NCI-H2081 (cell line): ENCODE measurements around the gene SYT10.
"Not testable (repeated sequence)": the region's sequence is repeated elsewhere in the genome, so short reads cannot be mapped to it uniquely, and the experiment has no call there.

ENCODE experiments used
- DNase-seq, 2 experiments: peaks; one replicate each; lab custom pipeline; 2025; lab: John Stamatoyannopoulos, UW

SYT10 gene

GRCh38 chr12:33439587-33440011, at the start of gene SYT10:
Gene SYT10, minus strand, starts transcription at chr12:33439819. Its CDS starts 297 bp downstream, at chr12:33439522.
- DNase-seq = no peak

- no peak for DNase-seq
Measured at GRCh38 chr12:33488036-33488435, 48.4 kb upstream of the SYT10 start.

- no peak for DNase-seq
Measured at GRCh38 chr12:33486058-33486457, 46.4 kb upstream of the SYT10 start.

- DNase-seq = no peak
Measured at GRCh38 chr12:33484161-33484560, 44.5 kb upstream of the SYT10 start.

GRCh38 chr12:33480366-33480765, 40.7 kb upstream of the SYT10 start:
- DNase-seq = no peak

- DNase-seq = no peak
Measured at GRCh38 chr12:33476058-33476457, 36.4 kb upstream of the SYT10 start.

- no peak for DNase-seq
Measured at GRCh38 chr12:33472299-33472698, 32.7 kb upstream of the SYT10 start.

GRCh38 chr12:33455096-33455495, 15.5 kb upstream of the SYT10 start:
- no peak for DNase-seq

GRCh38 chr12:33450480-33450879, 10.9 kb upstream of the SYT10 start:
- no peak for DNase-seq

- DNase-seq = no peak
Measured at GRCh38 chr12:33440477-33440876, 858 bp upstream of the SYT10 start.

GRCh38 chr12:33438851-33439586, 600 bp downstream of the SYT10 start:
- DNase-seq = no peak

- DNase-seq = no peak
Measured at GRCh38 chr12:33438025-33438772, 1.4 kb downstream of the SYT10 start.

GRCh38 chr12:33437598-33437997, 2.0 kb downstream of the SYT10 start:
- no peak for DNase-seq

GRCh38 chr12:33432992-33433391, 6.6 kb downstream of the SYT10 start:
- no peak for DNase-seq

GRCh38 chr12:33431648-33432047, 8.0 kb downstream of the SYT10 start:
- DNase-seq = no peak

- DNase-seq = no peak
Measured at GRCh38 chr12:33429468-33429867, 10.2 kb downstream of the SYT10 start.

GRCh38 chr12:33427071-33427470, 12.5 kb downstream of the SYT10 start:
- DNase-seq = no peak

GRCh38 chr12:33423706-33424105, 15.9 kb downstream of the SYT10 start:
- no peak for DNase-seq

GRCh38 chr12:33412410-33412809, 27.2 kb downstream of the SYT10 start:
- DNase-seq = not testable (repeated sequence)

GRCh38 chr12:33383503-33383902, 56.1 kb downstream of the SYT10 start:
- DNase-seq = no peak

- DNase-seq = no peak
Measured at GRCh38 chr12:33376153-33376552, 63.5 kb downstream of the SYT10 start.

GRCh38 chr12:33370318-33370717, 69.3 kb downstream of the SYT10 start:
- no peak for DNase-seq

- DNase-seq = no peak
Measured at GRCh38 chr12:33357181-33357580, 82.4 kb downstream of the SYT10 start.
